ENCODE data around the gene EPB41L2. TPM values are rescaled to one million over a fixed set of nuclear protein-coding genes. Genes with fewer than 3 reads are reported as not detected.
A peak's percentile ranks its signal among the peaks of the same experiment; 100 is the strongest.

Gene EPB41L2
- total and polyA plus RNA-seq, 3 experiments from 2014 or later, result 4.6 to 30.9 (median 27.2) TPM

DNA sequence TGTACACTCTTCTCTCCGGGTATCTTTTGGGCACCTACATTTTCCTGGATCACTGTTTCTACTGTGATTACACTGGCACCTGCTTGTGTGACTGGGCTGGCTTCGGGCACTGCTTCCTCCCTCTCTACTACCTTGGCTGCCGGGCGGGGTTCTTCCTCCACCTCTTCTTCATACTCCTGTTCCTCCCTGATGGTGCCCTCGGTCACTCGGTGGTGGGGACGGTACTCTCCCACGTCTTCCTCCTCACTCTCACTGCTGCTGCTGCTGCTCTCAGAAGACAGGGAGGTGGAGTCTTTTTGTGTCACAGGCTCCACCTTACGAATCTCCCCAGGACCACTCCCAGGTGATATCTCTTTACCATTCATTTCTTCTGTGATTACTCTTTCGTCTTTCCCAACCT lies 193.4 kb downstream of the EPB41L2 start:
- H3K27ac ChIP-seq (ENCODE audit: low read depth, low read length), result no peak overlapping the region
- no peaks in the 10 kb centered on the region for H3K9me3 Mint-ChIP-seq
- CTCF ChIA-PET, result interaction anchor here (1.4 kb wide), 1 partner anchor 15 kb away, joined by 5 read pairs; no protein-coding TSS in a partner anchor
- H3K4me3 Mint-ChIP-seq, result no peak overlapping the region
- peaks cover 0 to 3% of the 10 kb centered on the region in 2 donors for H3K27me3 Mint-ChIP-seq
- peaks cover 3 to 5% (median 5%) of the 10 kb centered on the region in 3 donors for H3K4me1 Mint-ChIP-seq
- DNase-seq, result no peak
- peak overlapping the region in 1 of 8 donors; percentile 29 for H3K27ac Mint-ChIP-seq
- no peaks in the 10 kb centered on the region for H3K27me3 ChIP-seq (ENCODE audit: insufficient read depth, low read length, poor library complexity, severe bottlenecking)
- H3K36me3 ChIP-seq (ENCODE audit: insufficient read depth, low read length), result no peaks in the 10 kb centered on the region
- H3K4me1 ChIP-seq (ENCODE audit: insufficient read depth, low read length), result no peaks in the 10 kb centered on the region
- H3K4me3 ChIP-seq (ENCODE audit: low read length), result no peak overlapping the region
- peaks cover 0 to 4% (median 3%) of the 10 kb centered on the region in 3 donors for H3K36me3 Mint-ChIP-seq
- H3K9me3 ChIP-seq (ENCODE audit: low read length), result no peaks in the 10 kb centered on the region
- POLR2A ChIA-PET, result no interaction called here

DNA sequence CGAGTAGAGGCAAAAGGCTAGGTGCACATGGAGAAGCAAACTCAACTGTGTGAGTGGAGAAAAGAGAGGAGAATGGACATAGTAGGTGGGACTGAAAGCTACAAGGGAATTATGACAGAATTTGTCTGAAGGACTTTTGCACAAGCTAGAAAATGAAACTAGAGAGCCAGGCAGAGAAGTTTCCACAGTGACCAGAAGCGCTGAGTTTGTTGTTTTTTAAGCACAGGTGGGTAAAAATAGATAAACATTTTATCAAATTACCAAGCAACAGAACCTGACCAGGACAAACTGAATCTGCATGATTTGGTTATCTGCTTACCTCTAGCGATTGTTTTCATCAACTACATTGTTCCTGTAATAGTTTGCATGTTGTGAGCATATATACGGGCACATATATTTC lies 197.3 kb downstream of the EPB41L2 start:
- Histone ChIP-seq H3K36me3 (ENCODE audit: insufficient read depth, low read length) (no peaks in the 10 kb centered on the region), H3K27me3 (ENCODE audit: insufficient read depth, low read length, poor library complexity, severe bottlenecking) (no peaks in the 10 kb centered on the region), H3K4me1 (ENCODE audit: insufficient read depth, low read length) (no peaks in the 10 kb centered on the region), H3K27ac (ENCODE audit: low read depth, low read length) (no peak overlapping the region), H3K4me3 (ENCODE audit: low read length) (no peak overlapping the region), H3K9me3 (ENCODE audit: low read length) (no peaks in the 10 kb centered on the region)
- Mint-ChIP-seq H3K9me3 (no peaks in the 10 kb centered on the region), H3K27ac (no peak overlapping the region), H3K4me1 (no peaks in the 10 kb centered on the region), H3K36me3 (peaks cover 0 to 13% (median 3%) of the 10 kb centered on the region in 3 donors), H3K4me3 (no peak overlapping the region), H3K27me3 (peaks cover 0 to 3% of the 10 kb centered on the region in 2 donors)
- ChIA-PET CTCF (no interaction called here), POLR2A (no interaction called here)
- no peak for DNase-seq

DNA sequence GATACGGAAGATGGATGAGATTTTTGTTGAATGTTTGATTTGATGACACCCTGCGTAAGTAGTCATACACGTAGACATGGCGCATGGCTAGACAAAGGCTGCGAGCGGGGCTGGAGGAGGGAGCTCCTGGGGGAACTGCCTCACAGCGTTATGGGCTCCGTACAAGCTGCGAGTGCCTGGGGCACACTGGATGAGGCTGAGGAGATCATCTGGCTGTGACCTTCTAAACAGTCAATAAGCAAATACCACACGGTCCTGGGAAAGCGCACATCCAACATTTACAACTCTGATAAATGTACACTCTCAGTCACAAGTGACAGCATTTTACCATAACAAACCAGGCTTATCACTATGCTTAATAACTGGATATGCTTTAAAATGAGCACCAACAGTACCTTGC lies 198.7 kb downstream of the EPB41L2 start:
- H3K4me1 ChIP-seq (ENCODE audit: insufficient read depth, low read length), result no peaks in the 10 kb centered on the region
- no peaks in the 10 kb centered on the region for H3K9me3 ChIP-seq (ENCODE audit: low read length)
- no peaks in the 10 kb centered on the region for H3K36me3 ChIP-seq (ENCODE audit: insufficient read depth, low read length)
- CTCF ChIA-PET, result interaction anchor here (1.4 kb wide), 1 partner anchor 21 kb away, joined by 3 read pairs; no protein-coding TSS in a partner anchor
- no peak overlapping the region for H3K4me3 ChIP-seq (ENCODE audit: low read length)
- no peak for DNase-seq
- Mint-ChIP-seq H3K4me1 (no peaks in the 10 kb centered on the region), H3K27me3 (peaks cover 0 to 1% of the 10 kb centered on the region in 2 donors), H3K4me3 (no peak overlapping the region), H3K9me3 (no peaks in the 10 kb centered on the region), H3K36me3 (peaks cover 0 to 8% (median 1%) of the 10 kb centered on the region in 3 donors), H3K27ac (no peak overlapping the region)
- H3K27ac ChIP-seq (ENCODE audit: low read depth, low read length), result no peak overlapping the region
- no peaks in the 10 kb centered on the region for H3K27me3 ChIP-seq (ENCODE audit: insufficient read depth, low read length, poor library complexity, severe bottlenecking)
- POLR2A ChIA-PET, result no interaction called here

DNA sequence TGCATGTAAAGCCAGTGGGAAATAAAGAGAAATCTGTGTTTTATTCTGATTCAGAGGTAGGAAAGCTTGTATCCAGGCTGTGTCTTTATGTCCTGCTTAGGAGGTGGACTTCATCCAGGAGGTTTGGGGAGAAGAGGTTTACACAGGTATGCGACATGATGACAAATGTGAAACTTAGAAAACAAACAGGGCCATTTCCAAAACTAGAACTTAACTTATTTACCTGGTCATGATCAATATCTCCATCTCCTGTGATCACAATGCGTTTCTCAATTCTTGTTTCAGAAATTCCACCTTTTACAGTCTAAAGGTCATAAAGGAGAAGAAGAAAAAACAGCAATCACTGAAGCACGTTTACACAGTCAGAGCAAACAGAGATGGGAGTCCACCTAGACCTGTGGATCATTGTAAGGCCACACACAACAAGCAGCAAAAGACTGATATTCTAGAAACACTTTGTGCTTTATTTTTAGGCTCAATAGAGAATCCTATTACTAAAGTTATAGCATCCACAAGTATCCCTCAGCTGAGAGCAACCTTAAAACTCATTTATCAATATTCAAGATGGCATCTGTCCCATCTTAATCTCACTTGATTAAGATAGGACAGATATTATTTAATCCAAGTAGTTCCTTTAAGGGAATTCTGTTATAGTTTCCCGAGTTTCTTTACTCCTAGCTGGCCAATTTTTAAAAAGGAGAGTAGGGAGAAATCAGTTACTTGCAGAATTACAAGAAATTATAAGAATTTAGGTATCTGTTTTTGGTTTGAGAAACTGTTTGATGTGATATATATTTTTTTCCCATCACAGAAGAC lies 199.4 kb downstream of the EPB41L2 start:
- no peaks in the 10 kb centered on the region for H3K9me3 Mint-ChIP-seq
- H3K4me3 ChIP-seq (ENCODE audit: low read length), result no peak overlapping the region
- no peaks in the 10 kb centered on the region for H3K9me3 ChIP-seq (ENCODE audit: low read length)
- H3K27me3 Mint-ChIP-seq, result peaks cover 0 to 1% of the 10 kb centered on the region in 2 donors
- H3K4me3 Mint-ChIP-seq, result no peak overlapping the region
- POLR2A ChIA-PET, result no interaction called here
- CTCF ChIA-PET, result interaction anchor here (1.3 to 1.4 kb wide), 2 partner anchors 9 to 21 kb away, joined by 3 to 5 read pairs; no protein-coding TSS in a partner anchor
- H3K27ac Mint-ChIP-seq, result no peak overlapping the region
- no peaks in the 10 kb centered on the region for H3K36me3 ChIP-seq (ENCODE audit: insufficient read depth, low read length)
- no peaks in the 10 kb centered on the region for H3K27me3 ChIP-seq (ENCODE audit: insufficient read depth, low read length, poor library complexity, severe bottlenecking)
- no peak for DNase-seq
- peaks cover 0 to 8% (median 1%) of the 10 kb centered on the region in 3 donors for H3K36me3 Mint-ChIP-seq
- H3K4me1 Mint-ChIP-seq, result no peaks in the 10 kb centered on the region
- no peak overlapping the region for H3K27ac ChIP-seq (ENCODE audit: low read depth, low read length)
- H3K4me1 ChIP-seq (ENCODE audit: insufficient read depth, low read length), result no peaks in the 10 kb centered on the region

DNA sequence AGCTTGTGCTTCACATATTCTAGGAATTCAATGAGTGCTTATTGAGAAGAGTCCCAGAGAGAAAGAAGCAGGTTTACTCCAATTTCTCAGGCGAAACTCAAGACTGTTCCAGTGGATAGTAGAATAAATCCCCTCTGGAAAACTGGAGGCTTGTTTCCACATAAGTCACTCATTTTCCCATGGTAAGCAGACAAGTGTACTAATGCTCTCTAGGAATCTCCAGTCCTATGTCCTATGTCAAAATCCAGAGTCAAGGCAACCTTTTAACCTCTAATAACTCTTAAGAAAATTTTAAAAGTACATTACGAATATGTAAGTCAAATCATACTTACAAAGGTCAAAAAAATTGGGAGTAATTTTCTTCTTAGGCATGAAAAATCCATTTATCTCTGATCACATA lies 200.7 kb downstream of the EPB41L2 start:
- Histone ChIP-seq H3K9me3 (ENCODE audit: low read length) (no peaks in the 10 kb centered on the region), H3K27me3 (ENCODE audit: insufficient read depth, low read length, poor library complexity, severe bottlenecking) (no peaks in the 10 kb centered on the region), H3K27ac (ENCODE audit: low read depth, low read length) (no peak overlapping the region), H3K36me3 (ENCODE audit: insufficient read depth, low read length) (no peaks in the 10 kb centered on the region), H3K4me1 (ENCODE audit: insufficient read depth, low read length) (no peaks in the 10 kb centered on the region), H3K4me3 (ENCODE audit: low read length) (no peak overlapping the region)
- ChIA-PET POLR2A (no interaction called here), CTCF (interaction anchor here (0.7 to 1.3 kb wide), 2 partner anchors 10 to 164 kb away, joined by 3 to 5 read pairs; no protein-coding TSS in a partner anchor)
- no peaks in the 10 kb centered on the region for H3K4me1 Mint-ChIP-seq
- H3K4me3 Mint-ChIP-seq, result no peak overlapping the region
- no peaks in the 10 kb centered on the region for H3K9me3 Mint-ChIP-seq
- H3K36me3 Mint-ChIP-seq, result peaks cover 0 to 8% (median 1%) of the 10 kb centered on the region in 3 donors
- peaks cover 0 to 1% of the 10 kb centered on the region in 2 donors for H3K27me3 Mint-ChIP-seq
- DNase-seq, result no peak
- H3K27ac Mint-ChIP-seq, result no peak overlapping the region

DNA sequence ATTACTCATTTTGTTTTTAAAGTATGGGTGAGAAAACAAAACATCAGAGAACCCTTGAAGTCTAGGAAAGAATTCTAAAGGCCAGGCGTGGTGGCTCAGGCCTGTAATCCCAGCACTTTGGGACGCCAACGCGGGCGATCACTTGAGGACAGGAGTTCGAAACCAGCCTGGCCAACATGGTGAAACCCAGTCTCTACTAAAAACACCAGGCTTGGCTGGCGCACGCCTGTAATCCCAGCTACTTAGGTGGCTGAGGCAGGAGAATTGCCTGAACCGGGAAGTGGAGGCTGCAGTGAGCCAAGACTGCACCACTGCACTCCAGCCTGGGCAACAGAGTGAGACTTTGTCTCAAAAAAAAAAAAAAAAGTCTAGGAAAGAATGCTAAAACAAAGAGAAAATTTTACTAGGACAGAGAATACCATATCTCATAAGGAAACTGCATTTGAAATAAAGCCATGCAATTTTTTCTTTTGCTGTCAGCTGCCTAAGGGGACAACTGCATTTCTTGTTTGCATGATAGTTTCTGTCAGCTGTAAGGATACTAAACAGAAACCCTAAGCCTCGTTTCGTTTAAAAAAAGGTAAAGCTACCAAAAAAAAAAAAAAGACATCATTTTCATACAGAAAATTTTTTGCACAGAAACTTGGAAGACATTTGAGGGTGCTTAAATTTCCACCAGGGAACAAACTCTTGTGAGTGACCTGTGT lies 203.7 kb downstream of the EPB41L2 start:
- ChIA-PET CTCF (interaction anchor here (0.9 to 1.1 kb wide), 2 partner anchors 13 to 15 kb away, joined by 3 to 4 read pairs; no protein-coding TSS in a partner anchor), POLR2A (interaction anchor here (0.6 to 0.7 kb wide), 2 partner anchors 662 to 832 kb away, joined by 3 to 4 read pairs; no protein-coding TSS in a partner anchor)
- H3K4me3 Mint-ChIP-seq, result no peak overlapping the region
- H3K27ac ChIP-seq (ENCODE audit: low read depth, low read length), result no peak overlapping the region
- H3K4me1 Mint-ChIP-seq, result no peaks in the 10 kb centered on the region
- no peak overlapping the region for H3K4me3 ChIP-seq (ENCODE audit: low read length)
- DNase-seq, result no peak
- H3K27me3 ChIP-seq (ENCODE audit: insufficient read depth, low read length, poor library complexity, severe bottlenecking), result no peaks in the 10 kb centered on the region
- no peaks in the 10 kb centered on the region for H3K4me1 ChIP-seq (ENCODE audit: insufficient read depth, low read length)
- no peak overlapping the region for H3K27ac Mint-ChIP-seq
- no peaks in the 10 kb centered on the region for H3K9me3 ChIP-seq (ENCODE audit: low read length)
- H3K36me3 ChIP-seq (ENCODE audit: insufficient read depth, low read length), result no peaks in the 10 kb centered on the region
- H3K27me3 Mint-ChIP-seq, result no peaks in the 10 kb centered on the region
- H3K9me3 Mint-ChIP-seq, result no peaks in the 10 kb centered on the region
- peaks cover 0 to 8% (median 0%) of the 10 kb centered on the region in 3 donors for H3K36me3 Mint-ChIP-seq

DNA sequence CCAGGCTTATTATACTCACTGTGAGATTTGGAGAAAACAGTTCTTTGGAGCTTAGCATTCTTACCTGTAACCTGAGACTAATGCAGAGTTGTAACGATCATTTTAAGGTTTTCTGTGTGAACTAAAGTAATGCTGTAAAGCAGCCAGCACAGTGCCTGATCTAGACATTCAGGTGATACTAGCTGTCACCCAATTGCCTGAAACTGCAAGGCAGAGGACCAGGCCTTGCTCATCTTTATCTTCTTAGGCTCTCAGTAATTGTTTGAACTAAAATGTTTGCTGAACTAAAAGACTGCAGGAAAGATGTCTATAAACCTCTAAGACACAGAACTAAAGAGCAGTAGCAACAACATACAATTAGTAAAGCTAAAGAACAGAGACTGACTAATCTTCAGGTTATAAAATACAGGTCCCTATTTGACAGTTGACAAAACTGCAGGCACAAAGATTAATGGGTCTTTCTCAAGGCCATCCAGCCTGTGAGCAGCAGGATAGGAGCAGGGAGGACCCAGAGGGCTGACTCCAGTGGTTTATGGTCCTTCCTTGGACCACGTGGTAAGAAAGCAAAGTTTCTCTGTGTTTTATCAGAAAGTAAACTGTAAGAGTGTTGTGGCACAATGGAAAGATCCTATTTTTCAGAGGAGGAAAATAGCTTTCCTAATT lies 204.4 kb downstream of the EPB41L2 start:
- H3K4me3 Mint-ChIP-seq, result no peak overlapping the region
- CTCF ChIA-PET, result no interaction called here
- POLR2A ChIA-PET, result no interaction called here
- Histone ChIP-seq H3K9me3 (ENCODE audit: low read length) (no peaks in the 10 kb centered on the region), H3K27ac (ENCODE audit: low read depth, low read length) (no peak overlapping the region), H3K36me3 (ENCODE audit: insufficient read depth, low read length) (no peaks in the 10 kb centered on the region), H3K4me3 (ENCODE audit: low read length) (no peak overlapping the region), H3K27me3 (ENCODE audit: insufficient read depth, low read length, poor library complexity, severe bottlenecking) (no peaks in the 10 kb centered on the region), H3K4me1 (ENCODE audit: insufficient read depth, low read length) (no peaks in the 10 kb centered on the region)
- peaks cover 0 to 2% of the 10 kb centered on the region in 2 donors for H3K27me3 Mint-ChIP-seq
- H3K9me3 Mint-ChIP-seq, result no peaks in the 10 kb centered on the region
- peaks cover 0 to 7% (median 0%) of the 10 kb centered on the region in 3 donors for H3K36me3 Mint-ChIP-seq
- no peak overlapping the region for H3K27ac Mint-ChIP-seq
- DNase-seq, result no peak
- no peaks in the 10 kb centered on the region for H3K4me1 Mint-ChIP-seq

All from CD8-positive, alpha-beta memory T cell (primary cell).